ENCODE results near the gene LRRC4C. TPM values are rescaled to one million over a fixed set of nuclear protein-coding genes. Genes with fewer than 3 reads are reported as not detected.

Gene LRRC4C
- total RNA-seq, 1 experiment from 2014 or later: 0.15 TPM

- H3K4me3 ChIP-seq (ENCODE audit: low read depth in 2 of 2, low read length in 2 of 2): no peak overlapping the region
- H3K9me3 ChIP-seq (ENCODE audit: control insufficient read depth, insufficient read depth, low read depth, low read length): no peaks in the 10 kb centered on the region
- H3K27me3 ChIP-seq (ENCODE audit: control insufficient read depth, insufficient read depth, low read length): no peaks in the 10 kb centered on the region
- no peak for DNase-seq (ENCODE audit: low read depth, low spot score)
- no peaks in the 10 kb centered on the region for H3K4me1 ChIP-seq (ENCODE audit: control insufficient read depth, insufficient read depth, low read length)
- BruUV-seq (replicated peaks): no TSS peak
- no peaks in the 10 kb centered on the region for H3K36me3 ChIP-seq (ENCODE audit: control insufficient read depth, insufficient read depth, low read length)
- intact Hi-C loops (cut with micrococcal nuclease; ENCODE audit: unreplicated experiment) (no loop called here), in situ Hi-C loops (cut with HindIII; ENCODE audit: low pct_unique_long_range_greater_than_20kb, low sequenced_read_pairs) (no loop called here)
- POLR2A ChIA-PET: no interaction called here
- no peak for ATAC-seq
- TF ChIP-seq TCF7L2 (IDR thresholded peaks at IDR 0.05; ENCODE audit: low read depth, low read length): no peak
- TF ChIP-seq, protein P1, sequence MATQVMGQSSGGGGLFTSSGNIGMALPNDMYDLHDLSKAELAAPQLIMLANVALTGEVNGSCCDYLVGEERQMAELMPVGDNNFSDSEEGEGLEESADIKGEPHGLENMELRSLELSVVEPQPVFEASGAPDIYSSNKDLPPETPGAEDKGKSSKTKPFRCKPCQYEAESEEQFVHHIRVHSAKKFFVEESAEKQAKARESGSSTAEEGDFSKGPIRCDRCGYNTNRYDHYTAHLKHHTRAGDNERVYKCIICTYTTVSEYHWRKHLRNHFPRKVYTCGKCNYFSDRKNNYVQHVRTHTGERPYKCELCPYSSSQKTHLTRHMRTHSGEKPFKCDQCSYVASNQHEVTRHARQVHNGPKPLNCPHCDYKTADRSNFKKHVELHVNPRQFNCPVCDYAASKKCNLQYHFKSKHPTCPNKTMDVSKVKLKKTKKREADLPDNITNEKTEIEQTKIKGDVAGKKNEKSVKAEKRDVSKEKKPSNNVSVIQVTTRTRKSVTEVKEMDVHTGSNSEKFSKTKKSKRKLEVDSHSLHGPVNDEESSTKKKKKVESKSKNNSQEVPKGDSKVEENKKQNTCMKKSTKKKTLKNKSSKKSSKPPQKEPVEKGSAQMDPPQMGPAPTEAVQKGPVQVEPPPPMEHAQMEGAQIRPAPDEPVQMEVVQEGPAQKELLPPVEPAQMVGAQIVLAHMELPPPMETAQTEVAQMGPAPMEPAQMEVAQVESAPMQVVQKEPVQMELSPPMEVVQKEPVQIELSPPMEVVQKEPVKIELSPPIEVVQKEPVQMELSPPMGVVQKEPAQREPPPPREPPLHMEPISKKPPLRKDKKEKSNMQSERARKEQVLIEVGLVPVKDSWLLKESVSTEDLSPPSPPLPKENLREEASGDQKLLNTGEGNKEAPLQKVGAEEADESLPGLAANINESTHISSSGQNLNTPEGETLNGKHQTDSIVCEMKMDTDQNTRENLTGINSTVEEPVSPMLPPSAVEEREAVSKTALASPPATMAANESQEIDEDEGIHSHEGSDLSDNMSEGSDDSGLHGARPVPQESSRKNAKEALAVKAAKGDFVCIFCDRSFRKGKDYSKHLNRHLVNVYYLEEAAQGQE (IDR thresholded peaks at IDR 0.05; ENCODE audit: insufficient read depth in 1 of 2, low read depth in 2 of 2, low read length in 1 of 2): no peak
- TF ChIP-seq POLR2AphosphoS5 (IDR thresholded peaks at IDR 0.05; ENCODE audit: low read depth, low read length): no peak
- TF ChIP-seq, protein P2, sequence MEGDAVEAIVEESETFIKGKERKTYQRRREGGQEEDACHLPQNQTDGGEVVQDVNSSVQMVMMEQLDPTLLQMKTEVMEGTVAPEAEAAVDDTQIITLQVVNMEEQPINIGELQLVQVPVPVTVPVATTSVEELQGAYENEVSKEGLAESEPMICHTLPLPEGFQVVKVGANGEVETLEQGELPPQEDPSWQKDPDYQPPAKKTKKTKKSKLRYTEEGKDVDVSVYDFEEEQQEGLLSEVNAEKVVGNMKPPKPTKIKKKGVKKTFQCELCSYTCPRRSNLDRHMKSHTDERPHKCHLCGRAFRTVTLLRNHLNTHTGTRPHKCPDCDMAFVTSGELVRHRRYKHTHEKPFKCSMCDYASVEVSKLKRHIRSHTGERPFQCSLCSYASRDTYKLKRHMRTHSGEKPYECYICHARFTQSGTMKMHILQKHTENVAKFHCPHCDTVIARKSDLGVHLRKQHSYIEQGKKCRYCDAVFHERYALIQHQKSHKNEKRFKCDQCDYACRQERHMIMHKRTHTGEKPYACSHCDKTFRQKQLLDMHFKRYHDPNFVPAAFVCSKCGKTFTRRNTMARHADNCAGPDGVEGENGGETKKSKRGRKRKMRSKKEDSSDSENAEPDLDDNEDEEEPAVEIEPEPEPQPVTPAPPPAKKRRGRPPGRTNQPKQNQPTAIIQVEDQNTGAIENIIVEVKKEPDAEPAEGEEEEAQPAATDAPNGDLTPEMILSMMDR (IDR thresholded peaks at IDR 0.05): no peak
- no peak for TF ChIP-seq SIN3A (IDR thresholded peaks at IDR 0.05; ENCODE audit: borderline replicate concordance, insufficient read depth, low read depth, low read length)
- CTCF ChIA-PET: no interaction called here
- no peak overlapping the region for H3K27ac ChIP-seq (ENCODE audit: low read length)
Observed at GRCh38 chr11:41479179-41479578, 19.7 kb upstream of the LRRC4C start.

GRCh38 chr11:41461057-41461681 lies 1.7 kb upstream of the LRRC4C start:
- intact Hi-C loops (cut with micrococcal nuclease; ENCODE audit: unreplicated experiment): loop anchor here (5.0 to 10.0 kb wide), 2 partner anchors 1061 to 1824 kb away; no protein-coding TSS in a partner anchor
- peaks cover 4% of the 10 kb centered on the region; the same call in 1 of the 2 replicates for H3K27me3 ChIP-seq (ENCODE audit: control insufficient read depth, insufficient read depth, low read length)
- ChIA-PET POLR2A (interaction anchor here (0.7 kb wide), 1 partner anchor 13 kb away, joined by 4 read pairs; no protein-coding TSS in a partner anchor), CTCF (interaction anchor here (0.7 to 1.5 kb wide), 2 partner anchors 12 to 1063 kb away, joined by 3 to 6 read pairs; no protein-coding TSS in a partner anchor)
- DNase-seq (ENCODE audit: low read depth, low spot score) (peak; percentile 5), ATAC-seq (no peak)
- H3K4me3 ChIP-seq (ENCODE audit: low read depth in 2 of 2, low read length in 2 of 2): no peak overlapping the region
- H3K4me1 ChIP-seq (ENCODE audit: control insufficient read depth, insufficient read depth, low read length): no peaks in the 10 kb centered on the region
- H3K27ac ChIP-seq (ENCODE audit: low read length): no peak overlapping the region
- no peaks in the 10 kb centered on the region for H3K9me3 ChIP-seq (ENCODE audit: control insufficient read depth, insufficient read depth, low read depth, low read length)
- in situ Hi-C loops (cut with HindIII; ENCODE audit: low pct_unique_long_range_greater_than_20kb, low sequenced_read_pairs): no loop called here
- H3K36me3 ChIP-seq (ENCODE audit: control insufficient read depth, insufficient read depth, low read length): no peaks in the 10 kb centered on the region
- TF ChIP-seq TCF7L2 (IDR thresholded peaks at IDR 0.05; ENCODE audit: low read depth, low read length): no peak
- TF ChIP-seq, protein P1 (IDR thresholded peaks at IDR 0.05; ENCODE audit: insufficient read depth in 1 of 2, low read depth in 2 of 2, low read length in 1 of 2): no peak
- TF ChIP-seq, protein P2 (IDR thresholded peaks at IDR 0.05): peak; percentile 69; the same call in 1 of the 2 replicates
- TF ChIP-seq SIN3A (IDR thresholded peaks at IDR 0.05; ENCODE audit: borderline replicate concordance, insufficient read depth, low read depth, low read length): no peak
- no peak for TF ChIP-seq POLR2AphosphoS5 (IDR thresholded peaks at IDR 0.05; ENCODE audit: low read depth, low read length)
- no TSS peak for BruUV-seq (replicated peaks)

Data from Panc1 (cell line).